ENCODE measurements around the gene FAM186B.

Gene FAM186B

GRCh38 chr12:49609059-49609874 lies 3.8 kb upstream of the FAM186B start:
- no peak for DNase-seq (ENCODE audit: low read depth)

GRCh38 chr12:49604856-49605255 lies 583 bp downstream of the FAM186B start:
- DNase-seq (ENCODE audit: low read depth): no peak

- DNase-seq (ENCODE audit: low read depth): no peak
These were observed 1.7 kb downstream of the FAM186B start for GRCh38 chr12:49603721-49604120.

DNA sequence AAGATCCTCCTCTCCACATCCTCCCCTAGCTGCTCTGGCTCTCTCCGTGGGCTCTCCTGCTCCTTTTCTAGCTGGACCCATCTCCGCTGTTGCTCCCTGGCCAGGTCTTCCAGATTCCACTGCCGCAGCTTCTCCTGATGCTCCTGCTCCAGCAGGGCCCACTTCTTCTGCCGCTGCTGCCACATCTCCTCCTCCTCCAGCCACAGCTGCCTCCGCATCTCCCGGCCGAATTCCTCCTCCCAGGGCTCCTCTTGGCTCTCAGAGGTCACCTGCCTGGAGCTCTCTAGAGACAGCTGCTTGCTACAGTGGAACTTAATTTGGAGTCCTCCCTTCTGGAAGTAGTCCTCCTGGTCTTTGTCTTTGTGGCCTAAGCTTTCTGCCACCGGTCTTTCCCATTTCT lies 5.5 kb downstream of the FAM186B start:
- DNase-seq (ENCODE audit: low read depth): no peak

DNA sequence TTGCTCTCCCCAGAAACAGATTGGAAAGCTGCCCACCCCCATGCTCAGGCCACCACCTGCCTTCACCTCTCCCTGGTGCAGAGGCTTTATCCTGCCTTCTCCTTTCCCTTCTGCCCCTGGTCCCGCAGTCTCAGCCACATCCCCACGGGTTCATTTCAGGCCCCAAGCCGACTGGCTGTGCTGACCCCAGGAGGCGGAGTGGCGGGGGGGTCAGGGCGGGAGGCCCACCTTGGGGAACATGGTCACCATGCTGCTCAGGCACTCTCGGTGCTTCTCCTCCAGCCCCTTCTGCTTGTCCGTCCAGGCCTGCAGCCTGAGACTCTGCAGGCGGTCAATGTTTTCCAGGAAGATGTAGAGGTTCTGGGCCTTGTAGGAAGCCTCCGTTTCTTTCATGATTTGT lies 6.9 kb downstream of the FAM186B start:
- no peak for DNase-seq (ENCODE audit: low read depth)

GRCh38 chr12:49588721-49589516 lies 16.5 kb downstream of the FAM186B start:
- DNase-seq (ENCODE audit: low read depth): no peak

DNA sequence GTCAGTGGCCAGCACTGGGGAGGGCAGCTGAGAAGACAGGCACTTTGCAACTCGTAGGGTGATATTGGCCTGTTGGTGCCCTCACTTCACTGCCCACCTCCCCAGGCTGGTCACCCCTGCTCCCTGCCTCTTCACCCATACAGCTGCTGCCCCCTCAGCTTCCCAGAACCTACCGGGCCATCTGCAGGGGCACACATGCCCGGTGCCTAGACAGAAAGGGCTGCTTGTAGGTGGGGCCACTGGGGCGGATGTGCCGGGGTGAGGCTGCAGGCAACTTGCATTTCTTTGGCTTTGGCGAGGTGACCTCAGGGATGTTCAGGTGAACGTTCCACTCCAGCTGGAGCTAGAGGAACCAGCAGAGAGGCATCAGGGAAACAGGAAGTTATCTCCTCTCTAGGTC lies 17.2 kb downstream of the FAM186B start:
- DNase-seq (ENCODE audit: low read depth): no peak

- no peak for DNase-seq (ENCODE audit: low read depth)
These were observed 18.1 kb downstream of the FAM186B start for GRCh38 chr12:49587174-49587908.

DNA sequence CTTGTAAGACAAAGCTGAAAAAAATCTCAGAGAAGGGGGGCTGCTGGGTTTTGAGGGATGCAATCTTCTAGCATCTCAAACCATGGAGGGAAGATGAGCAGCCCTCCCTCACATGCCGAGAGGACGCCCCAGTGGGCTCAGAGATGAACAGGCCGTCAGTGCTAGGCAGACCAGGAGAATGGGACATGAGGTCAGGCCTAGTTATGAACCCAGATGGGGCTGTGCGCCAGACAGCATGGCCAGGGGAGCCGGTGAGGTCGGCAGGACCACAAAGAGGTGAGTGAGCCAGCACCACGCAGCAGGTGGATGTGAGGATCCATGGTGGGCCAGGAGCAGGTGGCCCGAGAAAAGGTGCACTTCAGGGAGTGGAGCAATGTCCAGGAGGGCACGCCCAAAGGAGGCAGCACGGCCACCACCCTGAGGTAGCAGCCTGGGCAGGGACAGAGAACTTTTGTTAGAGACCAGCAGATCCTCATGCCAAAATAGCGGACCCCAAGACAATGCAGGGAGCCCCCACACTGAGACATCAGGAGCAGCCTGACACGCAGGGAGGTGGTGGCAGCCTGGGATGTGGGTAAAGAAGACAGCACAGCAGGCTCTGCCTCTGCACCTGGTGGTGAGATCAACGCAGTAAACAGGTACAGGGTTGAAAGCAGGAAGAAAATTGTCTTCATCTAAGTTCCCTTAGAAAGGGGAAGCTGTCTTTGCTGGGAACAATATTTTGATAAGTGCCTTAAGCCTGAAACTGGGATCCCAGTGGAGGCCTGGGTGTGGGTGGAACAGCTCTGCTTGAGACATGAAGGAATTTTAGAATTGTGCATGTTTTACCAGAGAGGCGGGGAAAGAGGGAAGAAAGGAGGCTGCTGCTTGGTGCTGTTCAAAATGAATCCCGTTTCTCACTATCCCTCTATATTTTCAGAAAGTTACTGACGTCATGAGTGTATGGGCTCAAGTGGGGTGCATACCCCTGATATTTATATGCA lies 19.7 kb downstream of the FAM186B start:
- no peak for DNase-seq (ENCODE audit: low read depth)

DNA sequence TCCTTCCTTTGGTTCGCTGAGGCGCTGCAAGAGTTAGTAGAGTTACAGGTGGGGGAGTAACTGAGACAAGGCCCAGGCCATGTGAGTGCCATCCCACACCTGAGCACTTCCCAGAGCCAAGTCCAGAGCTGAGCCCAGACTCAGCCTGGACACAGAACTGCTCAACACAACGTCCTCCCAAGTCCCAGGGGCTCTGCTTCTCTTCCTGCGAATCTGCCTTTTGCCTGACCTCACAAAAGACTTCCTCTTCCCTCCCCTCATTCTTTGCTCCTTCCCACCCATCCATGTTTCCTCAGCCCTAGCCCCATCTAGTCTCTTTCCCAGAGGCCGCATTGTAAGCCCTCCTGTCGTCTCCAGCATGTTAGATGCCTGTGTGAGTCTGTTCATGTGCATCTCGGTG lies 20.8 kb downstream of the FAM186B start:
- no peak for DNase-seq (ENCODE audit: low read depth)

- no peak for DNase-seq (ENCODE audit: low read depth)
These were observed 21.9 kb downstream of the FAM186B start for GRCh38 chr12:49583366-49584094.

DNA sequence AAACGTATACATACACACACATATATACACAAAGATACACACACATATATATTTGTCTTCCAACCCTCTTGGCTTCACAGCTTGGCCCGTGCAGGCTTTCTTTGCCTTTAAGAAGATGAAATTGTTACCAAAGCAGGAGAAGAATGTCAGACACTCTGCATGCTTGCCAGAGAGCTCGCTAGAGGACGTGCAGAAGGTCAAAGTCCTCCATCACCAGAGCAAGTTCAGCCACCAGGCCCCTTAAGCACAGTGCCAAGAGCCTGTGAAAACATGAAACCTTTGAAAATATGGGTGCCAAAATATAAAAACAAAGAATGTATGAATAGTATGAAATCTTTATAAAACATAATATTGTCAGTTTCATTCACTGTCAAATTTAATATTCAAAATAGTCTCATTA lies 22.6 kb downstream of the FAM186B start:
- DNase-seq (ENCODE audit: low read depth): no peak

- DNase-seq (ENCODE audit: low read depth): no peak
These were observed 23.2 kb downstream of the FAM186B start for GRCh38 chr12:49582201-49582600.

DNA sequence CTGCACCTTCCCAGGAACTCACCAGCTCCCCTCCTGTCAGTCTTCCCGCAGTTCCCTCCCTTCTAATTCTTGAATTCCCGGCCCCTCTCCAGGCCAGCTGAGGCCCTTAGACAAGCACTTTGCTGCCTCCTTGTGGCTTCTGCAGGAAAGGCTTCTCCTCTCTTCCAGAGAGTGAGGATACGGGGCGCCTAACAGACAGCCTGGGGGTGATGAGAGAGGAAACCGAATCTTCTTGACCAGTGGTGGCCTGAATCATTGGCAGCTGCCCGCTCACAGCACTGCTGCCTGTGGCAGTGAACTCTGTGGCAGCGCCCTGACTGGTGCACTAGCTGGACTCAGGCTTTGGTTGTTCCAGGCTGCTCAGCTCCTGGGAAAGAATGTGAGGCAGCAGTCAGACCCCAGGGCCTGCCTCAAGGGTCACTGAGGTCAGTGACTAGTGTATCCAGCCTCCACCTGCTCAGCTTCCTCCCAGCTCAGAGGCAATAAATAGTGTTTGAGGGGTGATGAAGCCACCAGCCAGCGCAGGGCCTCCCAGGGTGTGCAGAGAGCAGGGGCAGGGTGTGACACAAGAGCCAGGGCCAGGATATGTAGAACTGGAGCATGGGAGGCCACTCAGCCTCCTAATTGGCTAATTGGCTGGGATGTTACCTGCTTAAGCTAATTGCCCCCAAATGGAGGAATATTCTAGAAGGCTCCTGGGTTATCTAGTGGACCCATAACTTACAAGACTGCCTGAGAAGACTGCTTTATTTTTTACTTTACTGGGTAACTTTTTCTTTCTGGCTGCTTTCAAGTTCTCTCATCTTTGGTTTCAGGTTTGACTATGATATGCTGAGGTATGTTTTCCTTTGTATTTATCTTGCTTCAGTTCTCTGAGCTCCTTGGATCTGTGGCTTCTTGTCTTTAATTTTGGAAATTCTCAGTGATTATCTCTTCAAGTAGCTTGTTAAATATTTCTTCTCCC lies 24.6 kb downstream of the FAM186B start:
- peak; percentile 38 for DNase-seq (ENCODE audit: low read depth)

- DNase-seq (ENCODE audit: low read depth): no peak
These were observed 26.8 kb downstream of the FAM186B start for GRCh38 chr12:49578471-49579112.

DNA sequence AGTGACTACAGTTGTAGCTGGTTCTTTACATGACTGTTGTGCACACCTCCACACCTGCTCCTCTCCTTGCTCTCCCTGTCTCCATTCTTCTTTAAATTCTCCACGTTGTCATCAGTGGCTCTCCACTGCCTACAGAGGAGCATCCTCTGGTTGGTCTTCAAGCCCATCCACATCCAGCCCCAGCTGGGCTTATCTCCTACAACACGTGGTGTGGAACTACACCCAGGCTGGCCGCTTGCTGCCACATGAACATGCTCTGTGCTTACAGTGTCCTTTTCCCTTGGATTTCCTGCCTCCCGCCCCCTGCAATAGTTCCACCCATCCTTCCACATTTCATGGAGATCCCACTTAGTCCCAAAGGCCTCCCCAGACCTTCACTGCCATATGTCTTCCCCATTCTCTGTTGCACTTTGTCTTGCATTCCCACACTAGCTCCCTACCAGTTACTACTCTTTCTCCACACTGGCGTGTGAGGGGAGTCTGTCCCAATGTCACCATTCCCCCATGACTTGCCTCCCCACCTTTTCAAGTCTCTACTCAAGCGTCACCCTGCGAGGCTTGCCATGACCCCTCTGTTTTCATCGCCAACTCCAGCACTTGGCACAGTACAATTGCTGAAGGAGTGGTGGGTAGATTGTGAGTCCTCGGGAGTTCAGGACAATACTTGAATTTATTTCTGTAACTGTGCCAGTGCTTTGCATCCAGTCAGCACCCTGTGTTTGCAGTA lies 27.7 kb downstream of the FAM186B start:
- no peak for DNase-seq (ENCODE audit: low read depth)

GRCh38 chr12:49568442-49569162 lies 36.8 kb downstream of the FAM186B start:
- DNase-seq (ENCODE audit: low read depth): no peak
